ENCODE data around the gene TRIM2. TPM values are rescaled to one million over a fixed set of nuclear protein-coding genes. Genes with fewer than 3 reads are reported as not detected.

Gene TRIM2
- total RNA-seq, 1 experiment from 2014 or later = 93.2 TPM

GRCh38 chr4:153282023-153282422 lies 77.8 kb downstream of the TRIM2 start:
- H3K4me3 ChIP-seq (ENCODE audit: low read depth, low read length, poor library complexity, severe bottlenecking) = no peak overlapping the region
- POLR2A ChIA-PET (ENCODE audit: low non-redundant PET) = no interaction called here
- intact Hi-C loops (cut with micrococcal nuclease; ENCODE audit: unreplicated experiment) = no loop called here

GRCh38 chr4:153283260-153283659 lies 79.0 kb downstream of the TRIM2 start:
- no TSS peak for BruUV-seq (replicated peaks)
- peaks cover 29% of the 10 kb centered on the region for H3K36me3 ChIP-seq (ENCODE audit: insufficient read depth, low read length, poor library complexity, severe bottlenecking)
- intact Hi-C loops (cut with micrococcal nuclease; ENCODE audit: unreplicated experiment) = no loop called here
- no peak for DNase-seq (ENCODE audit: low spot score)
- no peak overlapping the region for H3K27ac ChIP-seq (ENCODE audit: low read depth, low read length, poor library complexity, severe bottlenecking)
- ChIA-PET CTCF (no interaction called here), POLR2A (ENCODE audit: low non-redundant PET) (no interaction called here)
- H3K9me3 ChIP-seq (ENCODE audit: low read depth, low read length, poor library complexity, severe bottlenecking) = peaks cover 15% of the 10 kb centered on the region
- H3K4me3 ChIP-seq (ENCODE audit: low read depth, low read length, poor library complexity, severe bottlenecking) = no peak overlapping the region
- no peaks in the 10 kb centered on the region for H3K27me3 ChIP-seq (replicated peaks; ENCODE audit: insufficient read depth, low read depth, low read length, poor library complexity)
- TF ChIP-seq, protein P1, sequence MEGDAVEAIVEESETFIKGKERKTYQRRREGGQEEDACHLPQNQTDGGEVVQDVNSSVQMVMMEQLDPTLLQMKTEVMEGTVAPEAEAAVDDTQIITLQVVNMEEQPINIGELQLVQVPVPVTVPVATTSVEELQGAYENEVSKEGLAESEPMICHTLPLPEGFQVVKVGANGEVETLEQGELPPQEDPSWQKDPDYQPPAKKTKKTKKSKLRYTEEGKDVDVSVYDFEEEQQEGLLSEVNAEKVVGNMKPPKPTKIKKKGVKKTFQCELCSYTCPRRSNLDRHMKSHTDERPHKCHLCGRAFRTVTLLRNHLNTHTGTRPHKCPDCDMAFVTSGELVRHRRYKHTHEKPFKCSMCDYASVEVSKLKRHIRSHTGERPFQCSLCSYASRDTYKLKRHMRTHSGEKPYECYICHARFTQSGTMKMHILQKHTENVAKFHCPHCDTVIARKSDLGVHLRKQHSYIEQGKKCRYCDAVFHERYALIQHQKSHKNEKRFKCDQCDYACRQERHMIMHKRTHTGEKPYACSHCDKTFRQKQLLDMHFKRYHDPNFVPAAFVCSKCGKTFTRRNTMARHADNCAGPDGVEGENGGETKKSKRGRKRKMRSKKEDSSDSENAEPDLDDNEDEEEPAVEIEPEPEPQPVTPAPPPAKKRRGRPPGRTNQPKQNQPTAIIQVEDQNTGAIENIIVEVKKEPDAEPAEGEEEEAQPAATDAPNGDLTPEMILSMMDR (conservative IDR thresholded peaks at IDR 0.05; ENCODE audit: low read depth, low read length) = no peak
- H3K4me1 ChIP-seq (ENCODE audit: insufficient read depth, low read length, poor library complexity, severe bottlenecking) = no peaks in the 10 kb centered on the region

More at GRCh38 chr4:153282023-153282422, 77.8 kb downstream of the TRIM2 start:
- Histone ChIP-seq H3K27me3 (replicated peaks; ENCODE audit: insufficient read depth, low read depth, low read length, poor library complexity) (no peaks in the 10 kb centered on the region), H3K4me1 (ENCODE audit: insufficient read depth, low read length, poor library complexity, severe bottlenecking) (no peaks in the 10 kb centered on the region), H3K36me3 (ENCODE audit: insufficient read depth, low read length, poor library complexity, severe bottlenecking) (peaks cover 31% of the 10 kb centered on the region), H3K9me3 (ENCODE audit: low read depth, low read length, poor library complexity, severe bottlenecking) (peaks cover 6% of the 10 kb centered on the region), H3K27ac (ENCODE audit: low read depth, low read length, poor library complexity, severe bottlenecking) (no peak overlapping the region)
- BruUV-seq (replicated peaks) = no TSS peak
- CTCF ChIA-PET = no interaction called here
- TF ChIP-seq EZH2 (IDR thresholded peaks at IDR 0.05; ENCODE audit: borderline replicate concordance, low read depth, low read length, poor library complexity, severe bottlenecking) = no peak
- TF ChIP-seq, protein P1 (conservative IDR thresholded peaks at IDR 0.05; ENCODE audit: low read depth, low read length) = no peak
- DNase-seq (ENCODE audit: low spot score) = no peak

GRCh38 chr4:153290134-153290533 lies 85.9 kb downstream of the TRIM2 start:
- H3K27me3 ChIP-seq (replicated peaks; ENCODE audit: insufficient read depth, low read depth, low read length, poor library complexity) = no peaks in the 10 kb centered on the region
- CTCF ChIA-PET = no interaction called here
- no peak for DNase-seq (ENCODE audit: low spot score)
- intact Hi-C loops (cut with micrococcal nuclease; ENCODE audit: unreplicated experiment) = no loop called here
- H3K9me3 ChIP-seq (ENCODE audit: low read depth, low read length, poor library complexity, severe bottlenecking) = peaks cover 17% of the 10 kb centered on the region
- H3K27ac ChIP-seq (ENCODE audit: low read depth, low read length, poor library complexity, severe bottlenecking) = no peak overlapping the region
- peaks cover 51% of the 10 kb centered on the region for H3K36me3 ChIP-seq (ENCODE audit: insufficient read depth, low read length, poor library complexity, severe bottlenecking)
- H3K4me1 ChIP-seq (ENCODE audit: insufficient read depth, low read length, poor library complexity, severe bottlenecking) = no peaks in the 10 kb centered on the region
- POLR2A ChIA-PET (ENCODE audit: low non-redundant PET) = no interaction called here
- BruUV-seq (replicated peaks) = no TSS peak
- no peak overlapping the region for H3K4me3 ChIP-seq (ENCODE audit: low read depth, low read length, poor library complexity, severe bottlenecking)
- no peak for TF ChIP-seq EZH2 (IDR thresholded peaks at IDR 0.05; ENCODE audit: borderline replicate concordance, low read depth, low read length, poor library complexity, severe bottlenecking)
- TF ChIP-seq, protein P1 (conservative IDR thresholded peaks at IDR 0.05; ENCODE audit: low read depth, low read length) = no peak

All from A673 (cell line).